Measurements from ENCODE around the gene ATP2C2.

DNA sequence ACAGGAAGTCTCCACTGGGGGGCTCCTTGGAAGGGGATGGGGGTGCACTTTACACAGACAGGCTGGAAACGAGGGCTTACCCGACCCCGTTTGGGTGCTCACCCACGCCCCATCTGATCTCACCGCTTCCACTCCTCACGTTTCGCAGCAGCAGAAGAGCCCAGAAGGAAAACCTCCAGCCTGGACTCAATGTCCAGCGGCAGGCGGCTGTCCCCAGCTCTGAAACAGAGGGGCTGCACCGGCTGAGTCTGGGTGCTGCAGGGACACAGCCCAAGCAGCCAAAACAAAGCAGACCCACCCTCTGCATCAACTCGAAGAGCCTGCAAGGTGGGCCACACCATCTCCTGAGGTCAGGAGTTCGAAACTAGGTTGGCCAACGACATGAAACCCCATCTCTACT is 132.2 kb downstream of the ATP2C2 start:
- TF ChIP-seq, protein P1, sequence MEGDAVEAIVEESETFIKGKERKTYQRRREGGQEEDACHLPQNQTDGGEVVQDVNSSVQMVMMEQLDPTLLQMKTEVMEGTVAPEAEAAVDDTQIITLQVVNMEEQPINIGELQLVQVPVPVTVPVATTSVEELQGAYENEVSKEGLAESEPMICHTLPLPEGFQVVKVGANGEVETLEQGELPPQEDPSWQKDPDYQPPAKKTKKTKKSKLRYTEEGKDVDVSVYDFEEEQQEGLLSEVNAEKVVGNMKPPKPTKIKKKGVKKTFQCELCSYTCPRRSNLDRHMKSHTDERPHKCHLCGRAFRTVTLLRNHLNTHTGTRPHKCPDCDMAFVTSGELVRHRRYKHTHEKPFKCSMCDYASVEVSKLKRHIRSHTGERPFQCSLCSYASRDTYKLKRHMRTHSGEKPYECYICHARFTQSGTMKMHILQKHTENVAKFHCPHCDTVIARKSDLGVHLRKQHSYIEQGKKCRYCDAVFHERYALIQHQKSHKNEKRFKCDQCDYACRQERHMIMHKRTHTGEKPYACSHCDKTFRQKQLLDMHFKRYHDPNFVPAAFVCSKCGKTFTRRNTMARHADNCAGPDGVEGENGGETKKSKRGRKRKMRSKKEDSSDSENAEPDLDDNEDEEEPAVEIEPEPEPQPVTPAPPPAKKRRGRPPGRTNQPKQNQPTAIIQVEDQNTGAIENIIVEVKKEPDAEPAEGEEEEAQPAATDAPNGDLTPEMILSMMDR (IDR thresholded peaks at IDR 0.05), result no peak
- no peak for TF ChIP-seq EZH2phosphoT487 (IDR thresholded peaks at IDR 0.05; ENCODE audit: borderline replicate concordance, low read depth)
- no peak for TF ChIP-seq TAF1 (IDR thresholded peaks at IDR 0.05; ENCODE audit: borderline replicate concordance, low read depth, low read length)
- no peak for TF ChIP-seq ELF1 (IDR thresholded peaks at IDR 0.05)
- no peak for TF ChIP-seq POLR2AphosphoS5 (IDR thresholded peaks at IDR 0.05; ENCODE audit: low read depth, low read length)
- TF ChIP-seq EP300 (IDR thresholded peaks at IDR 0.05; ENCODE audit: borderline replicate concordance in 1 of 2, low read depth in 1 of 2, low read length in 1 of 2), result no peak
- no peak for TF ChIP-seq RCOR1 (IDR thresholded peaks at IDR 0.05; ENCODE audit: low read length)

Measured in SK-N-SH (cell line).